MM.1S (cell line): ENCODE measurements around the gene SEC14L2.

Source experiments
- DNase-seq: peaks from one replicate; pipeline ENCODE4 v3.0.0-alpha.2; 2015
- H2AFZ ChIP-seq: fragments of 300-600 bp; sonication (generic); 2 replicates; pipeline ENCODE4 v1.6.0; 2016; ENCODE audit warnings: antibody characterized with exemption, low read length
- H3F3A ChIP-seq: fragments of 300-600 bp; sonication (generic); 2 replicates; pipeline ENCODE4 v1.6.1; 2016; ENCODE audit warnings: mild to moderate bottlenecking, antibody characterized with exemption, low read length, moderate library complexity, mixed read lengths; ENCODE audit not compliant: insufficient read depth
- H3K27ac ChIP-seq: fragments of 300-600 bp; sonication (generic); 2 replicates; pipeline ENCODE4 v1.5.1; 2016; ENCODE audit warnings: mild to moderate bottlenecking, low read length
- H3K27me3 ChIP-seq: fragments of 300-600 bp; sonication (generic); replicated peaks from 2 replicates; pipeline ENCODE4 v1.6.0; 2016; ENCODE audit warnings: low read length; ENCODE audit not compliant: insufficient read depth
- H3K36me3 ChIP-seq: fragments of 300-600 bp; sonication (generic); replicated peaks from 2 replicates; pipeline ENCODE4 v1.6.1; 2016; ENCODE audit warnings: mild to moderate bottlenecking, low read length, mixed read lengths; ENCODE audit not compliant: insufficient read depth
- H3K4me1 ChIP-seq: fragments of 300-600 bp; sonication (generic); 2 replicates; pipeline ENCODE4 v1.6.1; 2016; ENCODE audit warnings: low read length, mixed read lengths
- H3K4me2 ChIP-seq: fragments of 300-600 bp; sonication (generic); 2 replicates; pipeline ENCODE4 v1.6.0; 2016; ENCODE audit warnings: low read depth, low read length
- H3K4me3 ChIP-seq: fragments of 300-600 bp; sonication (generic); 2 replicates; pipeline ENCODE4 v1.5.1; 2016; ENCODE audit warnings: low read length, mixed read lengths
- H3K79me2 ChIP-seq: fragments of 300-600 bp; sonication (generic); 2 replicates; pipeline ENCODE4 v1.6.1; 2016; ENCODE audit warnings: mixed run types, low read length, mixed read lengths
- H3K9ac ChIP-seq: fragments of 300-600 bp; sonication (generic); 2 replicates; pipeline ENCODE4 v1.6.1; 2016; ENCODE audit warnings: low read length, mixed read lengths
- H3K9me2 ChIP-seq: fragments of 300-600 bp; sonication (generic); replicated peaks from 2 replicates; pipeline ENCODE4 v1.6.1; 2016; ENCODE audit warnings: mild to moderate bottlenecking, low read length, mixed read lengths; ENCODE audit not compliant: insufficient read depth
- H3K9me3 ChIP-seq: fragments of 300-600 bp; sonication (generic); replicated peaks from 2 replicates; pipeline ENCODE4 v1.6.1; 2016; ENCODE audit warnings: mild to moderate bottlenecking, low read length, mixed read lengths; ENCODE audit not compliant: insufficient read depth
- H4K20me1 ChIP-seq: fragments of 300-600 bp; sonication (generic); 2 replicates; pipeline ENCODE4 v1.6.1; 2016; ENCODE audit warnings: mild to moderate bottlenecking, low read length, moderate library complexity, mixed read lengths; ENCODE audit not compliant: insufficient read depth
- CTCF ChIP-seq: fragments of 300-600 bp; sonication (generic); IDR thresholded peaks from 2 replicates; pipeline ENCODE4 v1.5.1; 2016; ENCODE audit warnings: antibody characterized with exemption, low read length, mixed read lengths
- EZH2 ChIP-seq: fragments of 300-600 bp; sonication (generic); optimal IDR thresholded peaks from 2 replicates; pipeline ENCODE3; 2017; ENCODE audit warnings: low read depth, mild to moderate bottlenecking, antibody characterized with exemption, low read length, mixed read lengths
- EZH2phosphoT487 ChIP-seq: fragments of 300-600 bp; sonication (generic); IDR thresholded peaks from 2 replicates; pipeline ENCODE4 v1.6.1; 2018; ENCODE audit warnings: antibody characterized with exemption, low read length

The SEC14L2 gene

GRCh38 chr22:30470655-30471054, 73.8 kb downstream of the SEC14L2 start:
- DNase-seq, result no peak
- TF ChIP-seq EZH2phosphoT487, result no peak
- TF ChIP-seq CTCF, result no peak
- TF ChIP-seq EZH2, result no peak
- no peaks in the 10 kb centered on the region for H3K36me3 ChIP-seq
- peaks cover 89% of the 10 kb centered on the region for H3K27me3 ChIP-seq
- no peak overlapping the region for H3K9ac ChIP-seq
- no peak overlapping the region for H3K4me2 ChIP-seq
- H3K4me3 ChIP-seq, result no peak overlapping the region
- H4K20me1 ChIP-seq, result no peaks in the 10 kb centered on the region
- no peaks in the 10 kb centered on the region for H3F3A ChIP-seq
- H3K9me3 ChIP-seq, result no peaks in the 10 kb centered on the region
- H3K9me2 ChIP-seq, result no peaks in the 10 kb centered on the region
- no peak overlapping the region for H3K27ac ChIP-seq
- H3K79me2 ChIP-seq, result no peaks in the 10 kb centered on the region
- H2AFZ ChIP-seq, result no peak overlapping the region
- H3K4me1 ChIP-seq, result no peaks in the 10 kb centered on the region

GRCh38 chr22:30471616-30472318, 74.9 kb downstream of the SEC14L2 start, which contains the start of gene SEC14L3:
Gene SEC14L3 (minus strand): TSS chr22:30472017. CDS start chr22:30471958, 59 bp downstream.
- Histone ChIP-seq H3K4me1 (no peaks in the 10 kb centered on the region), H3K4me2 (no peak within 1 kb of the TSS), H2AFZ (no peak within 1 kb of the TSS), H3K4me3 (no peak within 1 kb of the TSS), H4K20me1 (no peaks in the 10 kb centered on the region), H3K9me2 (no peaks in the 10 kb centered on the region), H3K9ac (no peak within 1 kb of the TSS), H3K9me3 (no peaks in the 10 kb centered on the region), H3F3A (no peaks in the 10 kb centered on the region), H3K79me2 (no peaks in the 10 kb centered on the region), H3K27ac (no peak within 1 kb of the TSS), H3K36me3 (no peaks in the 10 kb centered on the region), H3K27me3 (peaks cover 93% of the 10 kb centered on the region)
- TF ChIP-seq EZH2 (no peak), CTCF (no peak), EZH2phosphoT487 (no peak)
- DNase-seq, result no peak

GRCh38 chr22:30472994-30473720, 76.3 kb downstream of the SEC14L2 start:
- H3K4me1 ChIP-seq, result no peaks in the 10 kb centered on the region
- H3K27me3 ChIP-seq, result peaks cover 94% of the 10 kb centered on the region
- H3K27ac ChIP-seq, result no peak overlapping the region
- no peaks in the 10 kb centered on the region for H3K79me2 ChIP-seq
- H3K9ac ChIP-seq, result no peak overlapping the region
- no peaks in the 10 kb centered on the region for H3F3A ChIP-seq
- H3K9me2 ChIP-seq, result no peaks in the 10 kb centered on the region
- no peak overlapping the region for H2AFZ ChIP-seq
- no peaks in the 10 kb centered on the region for H3K9me3 ChIP-seq
- no peaks in the 10 kb centered on the region for H3K36me3 ChIP-seq
- TF ChIP-seq EZH2, result no peak
- no peaks in the 10 kb centered on the region for H4K20me1 ChIP-seq
- no peak overlapping the region for H3K4me2 ChIP-seq
- H3K4me3 ChIP-seq, result no peak overlapping the region
- DNase-seq, result no peak

- H2AFZ ChIP-seq, result no peak overlapping the region
- no peaks in the 10 kb centered on the region for H3K9me2 ChIP-seq
- H3K4me3 ChIP-seq, result no peak overlapping the region
- TF ChIP-seq EZH2 (no peak), EZH2phosphoT487 (no peak), CTCF (no peak)
- DNase-seq, result no peak
- no peaks in the 10 kb centered on the region for H3K36me3 ChIP-seq
- no peaks in the 10 kb centered on the region for H3K9me3 ChIP-seq
- H4K20me1 ChIP-seq, result no peaks in the 10 kb centered on the region
- H3K79me2 ChIP-seq, result no peaks in the 10 kb centered on the region
- H3K9ac ChIP-seq, result no peak overlapping the region
- H3K4me1 ChIP-seq, result no peaks in the 10 kb centered on the region
- no peak overlapping the region for H3K27ac ChIP-seq
- H3K4me2 ChIP-seq, result no peak overlapping the region
- H3F3A ChIP-seq, result no peaks in the 10 kb centered on the region
- peaks cover 94% of the 10 kb centered on the region for H3K27me3 ChIP-seq
These were observed 77.3 kb downstream of the SEC14L2 start for GRCh38 chr22:30474121-30474520.
